COLO668 (cell line): ENCODE data around the gene POLR2E.
"Not testable (repeated sequence)": the region's sequence is repeated elsewhere in the genome, so short reads cannot be mapped to it uniquely, and the experiment has no call there.

Experiments used
- DNase-seq: peaks from one replicate; lab custom pipeline; 2025; ENCODE audit not compliant: unreplicated experiment; lab: John Stamatoyannopoulos, UW

The POLR2E gene

GRCh38 chr19:1094978-1095701 is at the start of gene POLR2E:
Gene POLR2E, minus strand, starts transcription at chr19:1095375. Its CDS starts 60 bp downstream, at chr19:1095315.
- peak; percentile 96 for DNase-seq

GRCh38 chr19:1144741-1145140 is 49.6 kb upstream of the POLR2E start:
- no peak for DNase-seq

- no peak for DNase-seq
Measured at GRCh38 chr19:1143828-1144399, 48.7 kb upstream of the POLR2E start.

- DNase-seq: no peak
Measured at GRCh38 chr19:1141944-1142343, 46.8 kb upstream of the POLR2E start.

- no peak for DNase-seq
Measured at GRCh38 chr19:1140272-1141027, 45.3 kb upstream of the POLR2E start.

- DNase-seq: no peak
Measured at GRCh38 chr19:1139126-1139525, 44.0 kb upstream of the POLR2E start.

- no peak for DNase-seq
Measured at GRCh38 chr19:1138121-1138520, 42.9 kb upstream of the POLR2E start.

GRCh38 chr19:1136621-1137317 is 41.6 kb upstream of the POLR2E start:
- DNase-seq: peak; percentile 29

- peak; percentile 59 for DNase-seq
Measured at GRCh38 chr19:1136201-1136600, 41.0 kb upstream of the POLR2E start.

GRCh38 chr19:1135454-1135853 is 40.3 kb upstream of the POLR2E start:
- no peak for DNase-seq

- DNase-seq: no peak
Measured at GRCh38 chr19:1134431-1134830, 39.3 kb upstream of the POLR2E start.

GRCh38 chr19:1133471-1133929 is 38.3 kb upstream of the POLR2E start:
- DNase-seq: no peak

GRCh38 chr19:1132552-1133383 is 37.6 kb upstream of the POLR2E start:
- no peak for DNase-seq

GRCh38 chr19:1131718-1132551 is 36.8 kb upstream of the POLR2E start:
- DNase-seq: peak; percentile 88

- DNase-seq: no peak
Measured at GRCh38 chr19:1130771-1131717, 35.9 kb upstream of the POLR2E start.

GRCh38 chr19:1129535-1129934 is 34.4 kb upstream of the POLR2E start:
- no peak for DNase-seq

- DNase-seq: not testable (repeated sequence)
Measured at GRCh38 chr19:1129084-1129483, 33.9 kb upstream of the POLR2E start.

GRCh38 chr19:1128106-1128505 is 32.9 kb upstream of the POLR2E start:
- no peak for DNase-seq
